RWPE1 (cell line): ENCODE data around the gene TMTC1.
"Not testable (repeated sequence)": the region's sequence is repeated elsewhere in the genome, so short reads cannot be mapped to it uniquely, and the experiment has no call there.

Experiments
- CTCF ChIA-PET: fragments of 350-600 bp; sonication (Branson Sonifier 250); formaldehyde crosslinking; extraction: SDS; loops from one replicate; lab custom pipeline; 2021; lab: Yijun Ruan, JAX
- POLR2A ChIA-PET: fragments of 400-600 bp; formaldehyde crosslinking; extraction: SDS; loops from one replicate; lab custom pipeline; 2020; ENCODE audit warnings: antibody characterized with exemption; ENCODE audit not compliant: low non-redundant PET; lab: Yijun Ruan, JAX
- DNase-seq: peaks from one replicate; pipeline ENCODE4 v3.0.0; 2012; ENCODE audit warnings: low spot score
- H3K27ac ChIP-seq: fragments of 450-650 bp; 2 replicates; pipeline ENCODE4 v1.5.1; 2017
- CTCF ChIP-seq: fragments of 450-650 bp; conservative IDR thresholded peaks from 2 replicates; pipeline ENCODE4 v1.5.1; 2017; ENCODE audit warnings: low read depth, mild to moderate bottlenecking

TMTC1 gene

GRCh38 chr12:29639893-29640495 is 143.7 kb downstream of the TMTC1 start:
- DNase-seq: no peak
- ChIA-PET POLR2A (no interaction called here), CTCF (interaction anchor here (0.5 to 0.6 kb wide), 3 partner anchors 101 to 1346 kb away, joined by 3 to 6 read pairs (median 4); no protein-coding TSS in a partner anchor)
- H3K27ac ChIP-seq: peak overlapping the region; percentile 49
- TF ChIP-seq CTCF: no peak

- ChIA-PET POLR2A (no interaction called here), CTCF (no interaction called here)
- no peak for TF ChIP-seq CTCF
- DNase-seq: no peak
- H3K27ac ChIP-seq: no peak overlapping the region
Observed at GRCh38 chr12:29638528-29638927, 145.2 kb downstream of the TMTC1 start.

GRCh38 chr12:29634057-29634456 is 149.7 kb downstream of the TMTC1 start:
- no peak for TF ChIP-seq CTCF
- no peak for DNase-seq
- H3K27ac ChIP-seq: no peak overlapping the region
- ChIA-PET CTCF (no interaction called here), POLR2A (no interaction called here)

GRCh38 chr12:29630164-29630563 is 153.6 kb downstream of the TMTC1 start:
- H3K27ac ChIP-seq, DNase-seq, CTCF ChIA-PET, POLR2A ChIA-PET: not testable (repeated sequence)

GRCh38 chr12:29627221-29627620 is 156.5 kb downstream of the TMTC1 start:
- no peak overlapping the region for H3K27ac ChIP-seq
- ChIA-PET CTCF (no interaction called here), POLR2A (no interaction called here)
- DNase-seq: no peak
- no peak for TF ChIP-seq CTCF

- DNase-seq: no peak
- no peak for TF ChIP-seq CTCF
- no peak overlapping the region for H3K27ac ChIP-seq
- POLR2A ChIA-PET: no interaction called here
- CTCF ChIA-PET: interaction anchor here (0.8 kb wide), 1 partner anchor 138 kb away, joined by 4 read pairs; no protein-coding TSS in a partner anchor
Observed at GRCh38 chr12:29625359-29625953, 158.3 kb downstream of the TMTC1 start.

- POLR2A ChIA-PET: no interaction called here
- DNase-seq: no peak
- H3K27ac ChIP-seq: no peak overlapping the region
- CTCF ChIA-PET: no interaction called here
- no peak for TF ChIP-seq CTCF
Observed at GRCh38 chr12:29622251-29622650, 161.5 kb downstream of the TMTC1 start.
